ENCODE results near the gene NXF2. TPM values are rescaled to one million over a fixed set of nuclear protein-coding genes. Genes with fewer than 3 reads are reported as not detected.

Gene NXF2
- total RNA-seq, 2 experiments from 2014 or later = not detected

Other genes with a start within 250 kb of the NXF2 start
- under 1 TPM in 1 of 2 experiments, not detected in 1; 0.28 TPM for gene TCEAL2, start 121.5 kb upstream of the NXF2 start, total RNA-seq
- gene TCEAL6, start 104.7 kb upstream of the NXF2 start, total RNA-seq = not detected
- 1 to 10 TPM; 2.1 to 2.3 TPM for gene BEX5, start 91.2 kb upstream of the NXF2 start, total RNA-seq
- gene TCP11X1, start 31.9 kb upstream of the NXF2 start, total RNA-seq = not detected
- not detected for gene NXF2B, start 192.8 kb downstream of the NXF2 start, total RNA-seq
- not detected for gene TCP11X2, start 224.6 kb downstream of the NXF2 start, total RNA-seq